BLaER1 (cell line): ENCODE results near the gene PRKAG2.

Source experiments
- H3K27ac ChIP-seq: shearing (Covaris generic); formaldehyde crosslinking; 2 replicates; pipeline ENCODE4 v1.8.1; 2022
- H3K27me3 ChIP-seq: shearing (Covaris generic); formaldehyde crosslinking; 2 replicates; pipeline ENCODE4 v1.8.1; 2022
- H3K36me3 ChIP-seq: shearing (Covaris generic); formaldehyde crosslinking; 2 replicates; pipeline ENCODE4 v1.8.1; 2022
- H3K4me1 ChIP-seq: shearing (Covaris generic); formaldehyde crosslinking; 2 replicates; pipeline ENCODE4 v1.8.1; 2022
- H3K4me2 ChIP-seq: shearing (Covaris generic); formaldehyde crosslinking; 2 replicates; pipeline ENCODE4 v1.8.1; 2022
- H3K4me3 ChIP-seq: shearing (Covaris generic); formaldehyde crosslinking; 2 replicates; pipeline ENCODE4 v1.8.1; 2022
- H3K9ac ChIP-seq: shearing (Covaris generic); formaldehyde crosslinking; 2 replicates; pipeline ENCODE4 v1.8.1; 2022
- H3K9me3 ChIP-seq: shearing (Covaris generic); formaldehyde crosslinking; 2 replicates; pipeline ENCODE4 v1.8.1; 2022
- H4K20me1 ChIP-seq: shearing (Covaris generic); formaldehyde crosslinking; 2 replicates; pipeline ENCODE4 v1.8.1; 2022
- Cebpa-rat ChIP-seq: shearing (Covaris generic); IDR thresholded peaks from 2 replicates; pipeline ENCODE4 v1.8.1; 2022

The PRKAG2 gene

DNA sequence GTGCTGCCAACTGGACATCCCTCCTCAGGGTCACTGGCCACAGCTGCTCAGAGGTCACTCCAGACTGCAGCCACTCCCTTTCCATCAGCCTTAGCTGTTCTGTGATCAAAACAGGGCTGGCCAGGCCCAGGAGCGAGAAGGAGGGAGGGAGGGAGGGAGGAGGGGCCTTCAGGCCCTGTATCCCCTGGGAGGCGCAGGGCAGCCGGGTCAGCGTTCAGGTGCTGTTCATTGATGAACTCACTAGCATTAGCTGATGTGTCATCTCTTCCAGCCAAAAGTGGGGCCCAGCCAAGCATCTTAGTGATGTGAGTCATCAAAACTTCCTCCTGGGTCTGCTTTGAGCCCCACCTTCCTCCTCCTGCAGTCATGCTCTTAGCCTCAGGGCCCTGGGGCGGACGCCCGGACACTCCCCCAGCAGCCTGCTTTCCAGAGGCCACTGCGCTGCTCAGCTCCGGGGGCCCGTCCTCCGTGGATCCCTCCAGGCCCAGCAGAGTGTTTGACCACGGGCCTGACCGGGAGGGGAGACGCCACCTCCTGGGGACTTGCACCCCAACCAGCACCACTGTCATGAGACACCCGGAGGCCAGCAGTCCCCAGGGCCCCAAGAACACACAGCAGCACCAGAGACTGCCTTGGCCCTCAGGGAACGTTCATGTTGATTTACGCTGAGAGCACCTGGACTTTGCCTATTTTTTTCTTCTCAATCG is 149.2 kb downstream of the PRKAG2 start:
- no peak for TF ChIP-seq Cebpa-rat
- H3K4me1 ChIP-seq, result peaks cover 100% of the 10 kb centered on the region
- H3K4me3 ChIP-seq, result peak overlapping the region; percentile 47; the same call in 1 of the 2 replicates
- no peaks in the 10 kb centered on the region for H3K9me3 ChIP-seq
- no peaks in the 10 kb centered on the region for H3K27me3 ChIP-seq
- peak overlapping the region; percentile 56 for H3K9ac ChIP-seq
- peak overlapping the region; percentile 87 for H3K27ac ChIP-seq
- peak overlapping the region; percentile 94 for H3K4me2 ChIP-seq
- H3K36me3 ChIP-seq, result no peaks in the 10 kb centered on the region
- no peaks in the 10 kb centered on the region for H4K20me1 ChIP-seq

DNA sequence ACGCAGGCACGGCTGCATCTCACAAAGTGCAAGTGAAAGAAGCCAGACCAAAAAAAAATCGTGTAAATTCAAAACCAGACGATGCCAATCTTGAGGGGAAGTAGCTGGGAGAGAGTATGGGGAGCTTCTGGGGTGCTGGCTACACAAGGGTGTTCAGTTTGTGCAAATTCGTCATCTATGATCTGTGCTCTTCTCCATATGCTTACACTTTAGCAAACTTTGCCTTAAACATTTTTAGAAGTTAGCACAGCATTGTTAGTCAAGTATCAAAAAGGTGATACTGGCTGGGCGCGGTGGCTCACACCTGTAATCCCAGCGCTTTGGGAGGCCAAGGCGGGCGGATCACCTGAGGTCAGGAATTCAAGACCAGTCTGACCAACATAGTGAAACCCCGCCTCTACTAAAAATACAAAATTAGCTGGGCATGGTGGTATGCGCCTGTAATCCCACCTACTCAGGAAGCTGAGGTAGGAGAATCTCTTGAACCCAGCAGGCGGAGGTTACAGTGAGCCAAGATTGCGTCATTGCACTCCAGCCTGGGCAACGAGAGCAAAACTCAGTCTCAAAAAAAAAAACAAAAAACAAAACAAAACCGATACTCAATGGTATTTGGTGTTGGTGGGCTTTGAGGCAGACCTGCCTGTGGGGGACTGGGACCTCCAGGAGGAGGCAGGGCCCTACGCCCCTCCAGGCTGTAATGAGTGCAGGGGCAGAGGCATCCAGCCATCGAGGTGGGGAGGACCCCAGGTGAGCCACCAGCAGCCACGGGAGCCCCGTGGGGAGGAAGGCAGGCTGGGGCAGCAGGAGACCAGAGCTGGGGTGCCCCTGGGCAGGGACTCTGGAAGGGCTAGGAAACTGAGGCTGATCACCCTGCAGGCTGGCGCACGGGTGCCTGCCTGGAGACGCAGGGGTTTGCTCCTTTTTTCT is 150.0 kb downstream of the PRKAG2 start:
- H4K20me1 ChIP-seq, result no peaks in the 10 kb centered on the region
- TF ChIP-seq Cebpa-rat, result peak; percentile 76
- H3K27ac ChIP-seq, result peak overlapping the region; percentile 87
- no peaks in the 10 kb centered on the region for H3K27me3 ChIP-seq
- peak overlapping the region; percentile 26; the same call in 1 of the 2 replicates for H3K4me3 ChIP-seq
- H3K36me3 ChIP-seq, result no peaks in the 10 kb centered on the region
- H3K4me1 ChIP-seq, result peaks cover 100% of the 10 kb centered on the region
- H3K9ac ChIP-seq, result peak overlapping the region; percentile 56
- H3K4me2 ChIP-seq, result peak overlapping the region; percentile 94
- H3K9me3 ChIP-seq, result no peaks in the 10 kb centered on the region

DNA sequence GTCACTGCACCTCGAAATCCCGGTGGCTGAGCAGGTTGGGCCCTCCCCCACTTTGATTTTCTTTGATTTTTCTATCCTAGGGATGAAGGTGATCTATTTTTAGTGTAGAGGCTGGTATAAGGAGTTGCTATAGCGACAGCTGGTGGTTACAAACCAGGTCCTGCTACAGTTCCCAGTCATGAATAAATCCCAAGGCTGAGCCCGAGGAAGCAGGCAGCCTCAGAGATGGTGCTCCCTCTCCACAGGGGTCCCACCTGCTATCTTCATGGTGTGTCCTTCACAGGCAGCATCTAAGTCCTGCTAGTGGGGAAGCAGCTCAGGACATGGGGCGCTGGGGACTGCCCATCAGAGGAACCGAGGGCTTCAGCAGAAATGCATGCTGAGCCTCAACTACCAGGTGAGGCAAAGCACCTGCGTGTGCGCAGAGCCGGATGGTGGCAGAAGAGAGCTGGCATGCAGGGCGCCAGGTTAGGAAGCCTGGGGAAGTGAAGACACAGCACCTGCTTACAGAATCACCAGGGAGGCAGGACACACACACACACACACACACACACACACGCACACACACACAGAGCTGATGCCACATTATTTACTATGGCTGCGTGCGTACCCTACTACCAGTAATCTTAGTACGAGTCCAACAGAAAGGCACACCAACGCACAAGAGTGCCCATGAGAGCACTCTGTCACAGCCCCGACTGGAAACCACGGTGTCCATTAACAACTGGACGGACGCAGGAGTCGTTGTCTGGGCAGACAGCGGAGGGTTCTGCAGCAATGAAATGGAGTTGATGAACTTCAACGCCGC is 150.9 kb downstream of the PRKAG2 start:
- no peaks in the 10 kb centered on the region for H3K9me3 ChIP-seq
- no peaks in the 10 kb centered on the region for H3K36me3 ChIP-seq
- no peaks in the 10 kb centered on the region for H3K27me3 ChIP-seq
- H3K27ac ChIP-seq, result peak overlapping the region; percentile 87
- peaks cover 100% of the 10 kb centered on the region for H3K4me1 ChIP-seq
- H3K9ac ChIP-seq, result peak overlapping the region; percentile 39; the same call in 1 of the 2 replicates
- TF ChIP-seq Cebpa-rat, result no peak
- no peaks in the 10 kb centered on the region for H4K20me1 ChIP-seq
- peak overlapping the region; percentile 16; the same call in 1 of the 2 replicates for H3K4me3 ChIP-seq
- H3K4me2 ChIP-seq, result peak overlapping the region; percentile 94

DNA sequence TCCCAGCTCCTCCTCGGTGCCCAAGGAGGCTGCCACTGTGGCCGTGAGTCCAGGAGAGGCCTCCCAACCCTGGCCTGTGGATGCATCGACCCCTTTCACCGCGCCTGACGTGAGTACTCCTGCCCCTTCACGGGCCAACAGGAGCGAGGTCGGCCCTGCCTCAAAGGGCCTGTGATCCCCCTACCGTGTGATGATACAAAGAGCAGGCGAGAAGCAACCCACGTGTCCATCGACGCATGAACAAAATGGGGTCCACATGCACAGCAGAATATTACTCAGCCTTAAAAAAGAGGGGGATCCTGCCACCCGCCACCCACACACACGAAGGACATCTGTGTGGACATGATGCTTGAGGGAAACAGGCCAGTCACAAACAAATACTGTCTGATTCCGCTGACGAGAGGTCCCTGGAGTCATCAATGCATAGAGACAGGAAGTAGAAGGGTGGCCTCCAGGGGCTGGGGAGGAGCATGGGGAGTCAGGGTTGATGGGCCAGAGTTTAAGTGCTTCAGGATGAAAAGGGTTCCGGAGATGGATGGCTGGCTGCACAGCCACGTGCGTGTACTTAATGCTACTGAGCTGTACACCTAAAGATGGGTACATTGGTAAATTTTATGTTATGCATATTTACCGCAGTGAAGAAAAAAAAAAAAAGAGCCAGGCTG is 151.9 kb downstream of the PRKAG2 start:
- Histone ChIP-seq H3K27me3 (no peaks in the 10 kb centered on the region), H4K20me1 (no peaks in the 10 kb centered on the region), H3K27ac (peak overlapping the region; percentile 87), H3K4me3 (peak overlapping the region; percentile 16; the same call in 1 of the 2 replicates), H3K4me2 (peak overlapping the region; percentile 94), H3K4me1 (peaks cover 97% of the 10 kb centered on the region), H3K9ac (peak overlapping the region; percentile 59; the same call in 1 of the 2 replicates), H3K9me3 (no peaks in the 10 kb centered on the region), H3K36me3 (no peaks in the 10 kb centered on the region)
- TF ChIP-seq Cebpa-rat, result no peak

DNA sequence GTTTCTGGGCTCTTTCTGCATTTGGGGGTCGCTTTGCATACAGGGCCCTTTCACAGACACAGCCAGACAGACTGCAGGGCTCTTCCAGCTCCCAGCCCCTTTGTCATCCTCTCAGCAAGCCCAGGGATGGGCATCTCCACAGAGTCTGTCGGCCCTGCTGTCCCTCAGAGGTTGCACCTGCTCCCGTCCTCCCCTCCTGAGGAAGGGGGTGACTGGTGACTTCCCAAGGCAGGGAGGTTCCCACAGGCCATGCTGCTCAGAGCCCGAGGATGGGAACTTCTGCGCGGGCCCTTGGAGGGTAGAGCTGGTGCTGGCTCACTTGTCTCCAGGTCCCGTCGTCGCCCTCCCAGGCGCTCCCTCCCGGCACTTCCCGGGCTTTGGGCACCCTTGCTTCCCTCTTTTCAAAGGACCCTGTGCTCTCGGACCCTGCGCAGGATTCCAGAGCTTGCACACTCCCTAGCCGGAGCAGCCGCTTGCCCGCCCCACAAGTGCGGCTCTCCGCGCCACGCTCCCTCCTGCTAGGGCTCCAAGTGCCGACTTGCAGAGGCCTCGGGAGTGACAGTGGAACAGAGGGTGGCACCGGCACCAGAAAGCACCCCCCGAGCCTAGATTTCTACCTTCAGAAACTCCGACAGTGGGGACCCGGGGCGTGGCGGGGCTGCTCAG is 152.5 kb downstream of the PRKAG2 start:
- no peaks in the 10 kb centered on the region for H3K36me3 ChIP-seq
- H3K4me2 ChIP-seq, result peak overlapping the region; percentile 94
- H3K27ac ChIP-seq, result peak overlapping the region; percentile 87
- no peaks in the 10 kb centered on the region for H3K27me3 ChIP-seq
- peaks cover 97% of the 10 kb centered on the region for H3K4me1 ChIP-seq
- no peaks in the 10 kb centered on the region for H3K9me3 ChIP-seq
- TF ChIP-seq Cebpa-rat, result no peak
- H3K9ac ChIP-seq, result peak overlapping the region; percentile 59; the same call in 1 of the 2 replicates
- no peaks in the 10 kb centered on the region for H4K20me1 ChIP-seq
- H3K4me3 ChIP-seq, result no peak overlapping the region; the same call in 1 of the 2 replicates

DNA sequence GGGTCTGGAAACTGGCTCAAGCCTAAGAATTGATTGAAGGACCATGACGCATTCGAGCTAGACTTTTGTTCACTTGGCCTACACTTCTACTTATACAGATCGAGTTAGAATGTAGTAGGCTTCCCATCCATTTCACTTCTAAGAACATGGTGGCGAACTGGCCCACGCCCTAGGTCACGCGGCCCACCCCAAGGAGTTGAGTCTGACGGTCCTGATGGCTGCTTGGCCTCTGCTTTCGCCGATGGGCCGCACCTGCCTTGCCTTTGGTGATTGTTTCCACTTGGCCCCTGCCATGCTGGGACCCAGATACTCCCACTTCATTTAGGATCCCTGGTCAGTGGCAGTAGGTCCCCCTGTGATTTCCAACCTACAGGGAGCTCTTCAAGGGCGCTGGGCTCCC is 153.6 kb downstream of the PRKAG2 start:
- no peak for TF ChIP-seq Cebpa-rat
- H3K27ac ChIP-seq, result no peak overlapping the region

DNA sequence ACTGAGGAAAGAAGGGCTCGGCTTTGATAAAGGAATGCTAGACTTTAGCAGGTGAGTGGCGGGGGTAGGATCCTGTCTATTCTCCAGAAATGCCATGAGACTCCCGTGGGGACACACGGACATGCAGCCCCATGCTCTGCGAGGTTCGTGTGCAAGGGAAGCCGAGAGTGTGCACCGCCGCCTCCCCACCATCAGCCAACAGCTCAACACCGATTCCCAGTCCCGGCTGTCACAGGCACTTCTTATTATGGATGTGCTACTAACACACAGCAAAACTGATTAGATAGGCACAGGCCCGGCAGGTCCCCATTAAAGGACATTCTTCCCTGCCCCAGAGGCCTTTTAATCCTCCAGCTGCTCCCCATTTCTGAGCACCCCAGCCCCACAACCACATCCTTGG is 154.4 kb downstream of the PRKAG2 start:
- Histone ChIP-seq H3K27me3 (no peaks in the 10 kb centered on the region), H3K4me1 (peaks cover 80% of the 10 kb centered on the region), H3K9ac (no peak overlapping the region), H3K27ac (0 out of 2 replicates have a peak overlapping the region, but pooled peaks have one; percentile 10), H4K20me1 (no peaks in the 10 kb centered on the region), H3K4me2 (peak overlapping the region; percentile 94), H3K4me3 (no peak overlapping the region), H3K9me3 (no peaks in the 10 kb centered on the region), H3K36me3 (no peaks in the 10 kb centered on the region)
- no peak for TF ChIP-seq Cebpa-rat

More for the DNA sequence above, 153.6 kb downstream of the PRKAG2 start:
- no peak overlapping the region for H3K9ac ChIP-seq
- no peaks in the 10 kb centered on the region for H3K9me3 ChIP-seq
- no peaks in the 10 kb centered on the region for H3K27me3 ChIP-seq
- peak overlapping the region; percentile 94 for H3K4me2 ChIP-seq
- H3K36me3 ChIP-seq, result no peaks in the 10 kb centered on the region
- peaks cover 88% of the 10 kb centered on the region for H3K4me1 ChIP-seq
- H4K20me1 ChIP-seq, result no peaks in the 10 kb centered on the region
- no peak overlapping the region for H3K4me3 ChIP-seq

DNA sequence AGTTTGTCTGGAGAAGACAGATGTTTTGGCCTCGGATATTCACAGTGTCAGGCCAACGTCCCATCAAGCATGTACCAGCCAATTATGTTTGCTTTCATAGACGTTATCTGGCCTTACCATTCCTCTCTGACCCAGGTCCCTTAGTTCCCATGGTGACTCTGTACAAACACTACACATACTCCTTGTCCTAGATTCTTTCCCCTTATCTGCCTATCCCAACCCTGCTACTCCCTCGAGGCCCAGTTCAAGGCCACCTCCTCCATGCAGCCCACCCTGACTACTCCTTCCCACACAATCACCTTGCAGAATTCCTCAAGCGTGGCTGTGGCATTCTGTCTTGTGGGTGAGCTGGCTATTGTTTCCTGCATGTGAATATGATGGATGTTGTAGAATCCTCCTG is 155.2 kb downstream of the PRKAG2 start:
- no peak overlapping the region for H3K27ac ChIP-seq
- H4K20me1 ChIP-seq, result no peaks in the 10 kb centered on the region
- H3K4me1 ChIP-seq, result peaks cover 73% of the 10 kb centered on the region
- no peak overlapping the region for H3K4me3 ChIP-seq
- peak overlapping the region; percentile 94 for H3K4me2 ChIP-seq
- no peak for TF ChIP-seq Cebpa-rat
- no peaks in the 10 kb centered on the region for H3K9me3 ChIP-seq
- no peaks in the 10 kb centered on the region for H3K27me3 ChIP-seq
- H3K9ac ChIP-seq, result no peak overlapping the region
- H3K36me3 ChIP-seq, result no peaks in the 10 kb centered on the region
